GM23338 (cell line): ENCODE results near the gene TAOK3. TPM values are rescaled to one million over a fixed set of nuclear protein-coding genes. Genes with fewer than 3 reads are reported as not detected.

Experiments
- ATAC-seq: fragments of 200-7000 bp; cut with Tn5 transposase; 3 replicates; pipeline ENCODE4 v1.9.1; 2020
- DNase-seq: peaks from one replicate; pipeline ENCODE4 v3.0.0-alpha.2; 2015; ENCODE audit warnings: low spot score
- H2AFZ ChIP-seq: fragments of 200-600 bp; sonication (generic); 2 replicates; pipeline ENCODE4 v1.8.0; 2016; ENCODE audit warnings: antibody characterized with exemption, mild to moderate bottlenecking, moderate library complexity
- H3F3A ChIP-seq: fragments of 200-600 bp; sonication (generic); replicated peaks from 2 replicates; pipeline ENCODE4 v1.8.0; 2017; ENCODE audit warnings: antibody characterized with exemption, mixed run types, low read depth
- H3K27ac ChIP-seq: fragments of 200-600 bp; sonication (generic); 2 replicates; pipeline ENCODE4 v1.6.1; 2016; ENCODE audit warnings: low read depth
- H3K27me3 ChIP-seq: fragments of 200-600 bp; sonication (generic); 2 replicates; pipeline ENCODE4 v1.8.0; 2016; ENCODE audit warnings: mild to moderate bottlenecking, mixed run types, moderate library complexity; ENCODE audit not compliant: insufficient read depth
- H3K36me3 ChIP-seq: fragments of 200-600 bp; sonication (generic); 2 replicates; pipeline ENCODE4 v1.8.0; 2016; ENCODE audit warnings: mild to moderate bottlenecking; ENCODE audit not compliant: insufficient read depth
- H3K4me1 ChIP-seq: fragments of 200-600 bp; sonication (generic); 2 replicates; pipeline ENCODE4 v1.8.0; 2016; ENCODE audit warnings: mild to moderate bottlenecking, moderate library complexity; ENCODE audit not compliant: insufficient read depth
- H3K4me2 ChIP-seq: fragments of 200-600 bp; sonication (generic); 2 replicates; pipeline ENCODE4 v1.7.1; 2017; ENCODE audit warnings: mixed run types
- H3K4me3 ChIP-seq: fragments of 200-600 bp; sonication (generic); 2 replicates; pipeline ENCODE4 v1.6.1; 2016; ENCODE audit warnings: mixed run types
- H3K79me2 ChIP-seq: fragments of 200-600 bp; sonication (generic); replicated peaks from 2 replicates; pipeline ENCODE4 v1.8.0; 2017; ENCODE audit warnings: mild to moderate bottlenecking; ENCODE audit not compliant: insufficient read depth
- H3K9me2 ChIP-seq: fragments of 200-600 bp; sonication (generic); 2 replicates; pipeline ENCODE4 v1.8.0; 2017; ENCODE audit not compliant: insufficient read depth
- H4K20me1 ChIP-seq: fragments of 200-600 bp; sonication (generic); replicated peaks from 2 replicates; pipeline ENCODE4 v1.8.0; 2017; ENCODE audit warnings: mild to moderate bottlenecking; ENCODE audit not compliant: insufficient read depth
- H3K27ac Mint-ChIP-seq: 2 replicates; pipeline ENCODE4 v1.8.0; 2020; ENCODE audit warnings: inconsistent platforms, mild to moderate bottlenecking, moderate library complexity, mixed read lengths
- H3K27me3 Mint-ChIP-seq: 3 replicates; pipeline ENCODE4 v1.8.0; 2022; ENCODE audit warnings: low read depth, mild to moderate bottlenecking, moderate library complexity, mixed read lengths, inconsistent platforms; ENCODE audit not compliant: insufficient read depth, poor library complexity
- H3K36me3 Mint-ChIP-seq: 3 replicates; pipeline ENCODE4 v1.8.0; 2021; ENCODE audit warnings: low read depth, mild to moderate bottlenecking, inconsistent platforms, moderate library complexity, mixed read lengths
- H3K4me1 Mint-ChIP-seq: 3 replicates; pipeline ENCODE4 v1.8.0; 2020; ENCODE audit warnings: mild to moderate bottlenecking, inconsistent platforms, mixed read lengths
- H3K4me3 Mint-ChIP-seq: 3 replicates; pipeline ENCODE4 v1.8.0; 2021; ENCODE audit warnings: moderate library complexity, mild to moderate bottlenecking, inconsistent platforms, mixed read lengths
- H3K9me3 Mint-ChIP-seq: 3 replicates; pipeline ENCODE4 v1.8.0; 2020; ENCODE audit warnings: moderate library complexity, mild to moderate bottlenecking, inconsistent platforms, mixed read lengths
- CREB1 ChIP-seq: fragments of 250-450 bp; sonication (Bioruptor Pico); IDR thresholded peaks from 2 replicates; pipeline ENCODE4 v1.5.0; 2020; ENCODE audit warnings: low read depth, mild to moderate bottlenecking, moderate library complexity
- CTCF ChIP-seq, 2 experiments: fragments of 200-600 bp in 1 of 2; sonication (generic) in 1 of 2; conservative IDR thresholded peaks; 2 replicates each; pipeline versions ENCODE4 v1.5.1 to v1.6.1; 2016 to 2017; ENCODE audit warnings: antibody characterized with exemption in 2 of 2, low read depth in 2 of 2, mild to moderate bottlenecking in 2 of 2, moderate library complexity in 1 of 2
- EZH2 ChIP-seq: fragments of 200-600 bp; sonication (generic); IDR thresholded peaks from one replicate; pipeline ENCODE4 v1.8.0; 2017; ENCODE audit warnings: antibody characterized with exemption, mild to moderate bottlenecking, low read depth; ENCODE audit not compliant: unreplicated experiment
- EZH2phosphoT487 ChIP-seq: fragments of 200-600 bp; sonication (generic); IDR thresholded peaks from one replicate; pipeline ENCODE4 v1.8.1; 2018; ENCODE audit warnings: antibody characterized with exemption; ENCODE audit not compliant: unreplicated experiment
- JUNB ChIP-seq: IDR thresholded peaks from one replicate; pipeline ENCODE4 v1.6.1; 2016; ENCODE audit warnings: antibody characterized with exemption; ENCODE audit not compliant: unreplicated experiment
- NANOG ChIP-seq: IDR thresholded peaks from 2 replicates; pipeline ENCODE4 v1.6.1; 2016; ENCODE audit warnings: antibody characterized with exemption, borderline replicate concordance
- POLR2AphosphoS5 ChIP-seq: IDR thresholded peaks from 2 replicates; pipeline ENCODE4 v1.6.1; 2016; ENCODE audit warnings: antibody characterized with exemption, low read depth
- REST ChIP-seq: IDR thresholded peaks from one replicate; pipeline ENCODE4 v1.6.1; 2018; ENCODE audit warnings: antibody characterized with exemption; ENCODE audit not compliant: unreplicated experiment
- STAT1 ChIP-seq: IDR thresholded peaks from one replicate; pipeline ENCODE4 v1.6.1; 2016; ENCODE audit warnings: antibody characterized with exemption; ENCODE audit not compliant: unreplicated experiment
- ZNF114 ChIP-seq: fragments of 250-450 bp; sonication (Bioruptor Pico); IDR thresholded peaks from 2 replicates; pipeline ENCODE4 v1.5.0; 2020; ENCODE audit warnings: mild to moderate bottlenecking, moderate library complexity
- ZNF331 ChIP-seq: fragments of 250-450 bp; sonication (Bioruptor Pico); IDR thresholded peaks from 2 replicates; pipeline ENCODE4 v1.5.0; 2020; ENCODE audit warnings: low read depth, mild to moderate bottlenecking, moderate library complexity
- polyA plus RNA-seq: library from polyadenylated mRNA; unstranded; fragments of >200 nt; fragmentation: Nextera tagmentation; extraction: Ambion mirVana; gene quantifications from 2 replicates; pipeline ENCODE4 v1.2.1, GENCODE V29; 2016
- total RNA-seq: library from RNA; depleted of rRNA; stranded (reverse); fragments of >200 nt; shearing (Covaris generic); gene quantifications from 2 replicates; pipeline ENCODE4 v1.2.3, GENCODE V29; 2014
- TF ChIP-seq, protein P1 (sequence below): IDR thresholded peaks from 2 replicates; pipeline ENCODE4 v1.6.1; 2016; ENCODE audit warnings: antibody characterized with exemption
- TF ChIP-seq, protein P2 (sequence below): fragments of 250-450 bp; sonication (Bioruptor Pico); IDR thresholded peaks from 2 replicates; pipeline ENCODE4 v1.5.0; 2020; ENCODE audit warnings: mild to moderate bottlenecking, moderate library complexity

Gene TAOK3
- total and polyA plus RNA-seq, 2 experiments from 2014 or later: 7.6 to 20.4 TPM

DNA sequence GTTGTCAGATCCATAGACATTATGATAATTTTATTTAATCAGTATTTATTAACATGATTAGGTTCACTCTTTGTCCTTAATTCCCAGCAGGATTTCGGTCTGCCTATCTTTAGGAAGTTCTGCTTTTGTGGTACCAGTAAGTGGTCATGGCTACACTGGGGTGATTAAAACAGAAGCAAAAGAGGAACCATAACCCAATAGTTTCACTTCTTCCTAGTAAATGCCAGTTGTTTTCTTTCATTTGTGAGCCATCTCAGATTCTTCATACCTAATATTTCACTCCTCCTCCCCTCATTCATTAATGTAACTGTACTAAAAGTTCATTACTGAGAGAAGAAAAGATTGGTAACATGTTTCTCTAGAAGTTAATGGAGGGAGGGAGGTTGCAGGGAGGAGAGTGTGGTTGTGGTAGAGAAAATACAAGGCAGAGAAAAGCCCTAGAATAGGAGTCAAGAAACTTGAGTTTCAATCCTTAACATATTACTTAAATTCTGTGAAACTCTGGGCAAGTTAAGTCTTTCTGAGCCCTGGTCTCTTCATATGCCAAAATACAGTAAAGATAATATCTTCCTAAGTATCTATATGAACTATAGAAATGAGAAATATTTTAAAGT lies 135.5 kb downstream of the TAOK3 start:
- H3K4me2 ChIP-seq: no peak overlapping the region
- H3F3A ChIP-seq: no peaks in the 10 kb centered on the region
- H3K9me3 Mint-ChIP-seq: no peaks in the 10 kb centered on the region
- H2AFZ ChIP-seq: no peak overlapping the region
- ATAC-seq (no peak), DNase-seq (no peak)
- no peaks in the 10 kb centered on the region for H3K27me3 ChIP-seq
- no peak overlapping the region for H3K4me3 Mint-ChIP-seq
- H3K27ac Mint-ChIP-seq: no peak overlapping the region
- no peaks in the 10 kb centered on the region for H3K36me3 Mint-ChIP-seq
- H3K9me2 ChIP-seq: no peaks in the 10 kb centered on the region
- no peak overlapping the region for H3K4me3 ChIP-seq
- no peaks in the 10 kb centered on the region for H4K20me1 ChIP-seq
- H3K36me3 ChIP-seq: no peaks in the 10 kb centered on the region
- TF ChIP-seq POLR2AphosphoS5 (no peak), JUNB (no peak), ZNF331 (CRISPR knock-in tag) (no peak), STAT1 (no peak), EZH2phosphoT487 (no peak), EZH2 (no peak), NANOG (no peak), CTCF (conservative IDR thresholded peaks at IDR 0.05; ENCODE audit: low read depth in 2 of 2) (no peak), CREB1 (no peak), REST (no peak), ZNF114 (no peak)
- TF ChIP-seq, protein P1, sequence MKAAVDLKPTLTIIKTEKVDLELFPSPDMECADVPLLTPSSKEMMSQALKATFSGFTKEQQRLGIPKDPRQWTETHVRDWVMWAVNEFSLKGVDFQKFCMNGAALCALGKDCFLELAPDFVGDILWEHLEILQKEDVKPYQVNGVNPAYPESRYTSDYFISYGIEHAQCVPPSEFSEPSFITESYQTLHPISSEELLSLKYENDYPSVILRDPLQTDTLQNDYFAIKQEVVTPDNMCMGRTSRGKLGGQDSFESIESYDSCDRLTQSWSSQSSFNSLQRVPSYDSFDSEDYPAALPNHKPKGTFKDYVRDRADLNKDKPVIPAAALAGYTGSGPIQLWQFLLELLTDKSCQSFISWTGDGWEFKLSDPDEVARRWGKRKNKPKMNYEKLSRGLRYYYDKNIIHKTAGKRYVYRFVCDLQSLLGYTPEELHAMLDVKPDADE: no peak
- TF ChIP-seq, protein P2, sequence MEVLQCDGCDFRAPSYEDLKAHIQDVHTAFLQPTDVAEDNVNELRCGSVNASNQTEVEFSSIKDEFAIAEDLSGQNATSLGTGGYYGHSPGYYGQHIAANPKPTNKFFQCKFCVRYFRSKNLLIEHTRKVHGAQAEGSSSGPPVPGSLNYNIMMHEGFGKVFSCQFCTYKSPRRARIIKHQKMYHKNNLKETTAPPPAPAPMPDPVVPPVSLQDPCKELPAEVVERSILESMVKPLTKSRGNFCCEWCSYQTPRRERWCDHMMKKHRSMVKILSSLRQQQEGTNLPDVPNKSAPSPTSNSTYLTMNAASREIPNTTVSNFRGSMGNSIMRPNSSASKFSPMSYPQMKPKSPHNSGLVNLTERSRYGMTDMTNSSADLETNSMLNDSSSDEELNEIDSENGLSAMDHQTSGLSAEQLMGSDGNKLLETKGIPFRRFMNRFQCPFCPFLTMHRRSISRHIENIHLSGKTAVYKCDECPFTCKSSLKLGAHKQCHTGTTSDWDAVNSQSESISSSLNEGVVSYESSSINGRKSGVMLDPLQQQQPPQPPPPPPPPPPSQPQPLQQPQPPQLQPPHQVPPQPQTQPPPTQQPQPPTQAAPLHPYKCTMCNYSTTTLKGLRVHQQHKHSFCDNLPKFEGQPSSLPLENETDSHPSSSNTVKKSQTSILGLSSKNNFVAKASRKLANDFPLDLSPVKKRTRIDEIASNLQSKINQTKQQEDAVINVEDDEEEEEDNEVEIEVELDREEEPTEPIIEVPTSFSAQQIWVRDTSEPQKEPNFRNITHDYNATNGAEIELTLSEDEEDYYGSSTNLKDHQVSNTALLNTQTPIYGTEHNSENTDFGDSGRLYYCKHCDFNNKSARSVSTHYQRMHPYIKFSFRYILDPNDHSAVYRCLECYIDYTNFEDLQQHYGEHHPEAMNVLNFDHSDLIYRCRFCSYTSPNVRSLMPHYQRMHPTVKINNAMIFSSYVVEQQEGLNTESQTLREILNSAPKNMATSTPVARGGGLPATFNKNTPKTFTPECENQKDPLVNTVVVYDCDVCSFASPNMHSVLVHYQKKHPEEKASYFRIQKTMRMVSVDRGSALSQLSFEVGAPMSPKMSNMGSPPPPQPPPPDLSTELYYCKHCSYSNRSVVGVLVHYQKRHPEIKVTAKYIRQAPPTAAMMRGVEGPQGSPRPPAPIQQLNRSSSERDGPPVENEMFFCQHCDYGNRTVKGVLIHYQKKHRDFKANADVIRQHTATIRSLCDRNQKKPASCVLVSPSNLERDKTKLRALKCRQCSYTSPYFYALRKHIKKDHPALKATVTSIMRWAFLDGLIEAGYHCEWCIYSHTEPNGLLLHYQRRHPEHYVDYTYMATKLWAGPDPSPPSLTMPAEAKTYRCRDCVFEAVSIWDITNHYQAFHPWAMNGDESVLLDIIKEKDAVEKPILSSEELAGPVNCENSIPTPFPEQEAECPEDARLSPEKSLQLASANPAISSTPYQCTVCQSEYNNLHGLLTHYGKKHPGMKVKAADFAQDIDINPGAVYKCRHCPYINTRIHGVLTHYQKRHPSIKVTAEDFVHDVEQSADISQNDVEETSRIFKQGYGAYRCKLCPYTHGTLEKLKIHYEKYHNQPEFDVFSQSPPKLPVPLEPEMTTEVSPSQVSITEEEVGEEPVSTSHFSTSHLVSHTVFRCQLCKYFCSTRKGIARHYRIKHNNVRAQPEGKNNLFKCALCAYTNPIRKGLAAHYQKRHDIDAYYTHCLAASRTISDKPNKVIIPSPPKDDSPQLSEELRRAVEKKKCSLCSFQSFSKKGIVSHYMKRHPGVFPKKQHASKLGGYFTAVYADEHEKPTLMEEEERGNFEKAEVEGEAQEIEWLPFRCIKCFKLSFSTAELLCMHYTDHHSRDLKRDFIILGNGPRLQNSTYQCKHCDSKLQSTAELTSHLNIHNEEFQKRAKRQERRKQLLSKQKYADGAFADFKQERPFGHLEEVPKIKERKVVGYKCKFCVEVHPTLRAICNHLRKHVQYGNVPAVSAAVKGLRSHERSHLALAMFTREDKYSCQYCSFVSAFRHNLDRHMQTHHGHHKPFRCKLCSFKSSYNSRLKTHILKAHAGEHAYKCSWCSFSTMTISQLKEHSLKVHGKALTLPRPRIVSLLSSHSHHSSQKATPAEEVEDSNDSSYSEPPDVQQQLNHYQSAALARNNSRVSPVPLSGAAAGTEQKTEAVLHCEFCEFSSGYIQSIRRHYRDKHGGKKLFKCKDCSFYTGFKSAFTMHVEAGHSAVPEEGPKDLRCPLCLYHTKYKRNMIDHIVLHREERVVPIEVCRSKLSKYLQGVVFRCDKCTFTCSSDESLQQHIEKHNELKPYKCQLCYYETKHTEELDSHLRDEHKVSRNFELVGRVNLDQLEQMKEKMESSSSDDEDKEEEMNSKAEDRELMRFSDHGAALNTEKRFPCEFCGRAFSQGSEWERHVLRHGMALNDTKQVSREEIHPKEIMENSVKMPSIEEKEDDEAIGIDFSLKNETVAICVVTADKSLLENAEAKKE (CRISPR knock-in tag): no peak
- H3K4me1 Mint-ChIP-seq: no peaks in the 10 kb centered on the region
- H3K27ac ChIP-seq: no peak overlapping the region; the same call in 1 of the 2 replicates
- no peaks in the 10 kb centered on the region for H3K4me1 ChIP-seq
- no peaks in the 10 kb centered on the region for H3K79me2 ChIP-seq
- H3K27me3 Mint-ChIP-seq: peaks cover 5% of the 10 kb centered on the region
